Cardiac muscle cell (in vitro differentiated cells and primary cell): ENCODE data around the gene DENND4C. TPM values are rescaled to one million over a fixed set of nuclear protein-coding genes. Genes with fewer than 3 reads are reported as not detected.

Source experiments
- DNase-seq, 2 donors: peaks; one replicate each; pipeline versions ENCODE4 v3.0.0 to v3.0.0-alpha.2; 2010 to 2017; ENCODE audit warnings: low read depth in 1 of 2, low spot score in 1 of 2
- H3K27ac ChIP-seq: fragments of 200-600 bp; sonication (generic); 2 replicates; pipeline ENCODE4 v1.5.1; 2016
- H3K27me3 ChIP-seq: fragments of 200-600 bp; sonication (generic); 2 replicates; pipeline ENCODE4 v1.6.0; 2016; ENCODE audit warnings: control low read depth
- H3K36me3 ChIP-seq: fragments of 200-600 bp; sonication (generic); 2 replicates; pipeline ENCODE4 v1.5.1; 2016; ENCODE audit warnings: control low read depth
- H3K4me1 ChIP-seq: fragments of 200-600 bp; sonication (generic); 2 replicates; pipeline ENCODE4 v1.8.1; 2017; ENCODE audit warnings: low read depth, mild to moderate bottlenecking, mixed run types
- H3K4me3 ChIP-seq: fragments of 200-600 bp; sonication (generic); 2 replicates; pipeline ENCODE4 v1.5.1; 2016; ENCODE audit warnings: mild to moderate bottlenecking
- H3K9me3 ChIP-seq: fragments of 200-600 bp; sonication (generic); 2 replicates; pipeline ENCODE4 v1.5.1; 2017; ENCODE audit warnings: low read depth, mild to moderate bottlenecking, control low read depth
- CTCF ChIP-seq: IDR thresholded peaks from 2 replicates; pipeline ENCODE4 v1.5.1; 2012; ENCODE audit warnings: low read depth, mild to moderate bottlenecking, low read length
- polyA plus RNA-seq: library from polyadenylated mRNA; unstranded; fragments of >200 nt; fragmentation: Nextera tagmentation; extraction: Ambion mirVana; gene quantifications from 2 replicates; pipeline ENCODE4 v1.2.1, GENCODE V29; 2016
- total RNA-seq: library from RNA; depleted of rRNA; stranded (reverse); fragments of >200 nt; gene quantifications from 2 replicates; pipeline ENCODE4 v1.2.3, GENCODE V29; 2016

The DENND4C gene
- total and polyA plus RNA-seq, 2 experiments from 2014 or later: 19.3 to 51.0 TPM

GRCh38 chr9:19371942-19372341 is 141.4 kb downstream of the DENND4C start:
- H3K27ac ChIP-seq: peak overlapping the region; percentile 14
- no peaks in the 10 kb centered on the region for H3K27me3 ChIP-seq
- TF ChIP-seq CTCF: no peak
- H3K36me3 ChIP-seq: peaks cover 72% of the 10 kb centered on the region
- no peaks in the 10 kb centered on the region for H3K9me3 ChIP-seq
- H3K4me1 ChIP-seq: no peaks in the 10 kb centered on the region
- no peak for DNase-seq
- no peak overlapping the region for H3K4me3 ChIP-seq

- Histone ChIP-seq H3K4me3 (no peak overlapping the region), H3K27me3 (no peaks in the 10 kb centered on the region), H3K4me1 (no peaks in the 10 kb centered on the region), H3K36me3 (peaks cover 77% of the 10 kb centered on the region), H3K27ac (peak overlapping the region; percentile 14), H3K9me3 (no peaks in the 10 kb centered on the region)
- DNase-seq: no peak
- no peak for TF ChIP-seq CTCF
Measured at GRCh38 chr9:19372567-19372966, 142.1 kb downstream of the DENND4C start.

- Histone ChIP-seq H3K4me1 (no peaks in the 10 kb centered on the region), H3K27ac (peak overlapping the region; percentile 40), H3K27me3 (no peaks in the 10 kb centered on the region), H3K9me3 (no peaks in the 10 kb centered on the region), H3K36me3 (peaks cover 81% of the 10 kb centered on the region), H3K4me3 (no peak overlapping the region)
- no peak for TF ChIP-seq CTCF
- DNase-seq: no peak
Measured at GRCh38 chr9:19373527-19373926, 143.0 kb downstream of the DENND4C start.

- no peak for DNase-seq
- Histone ChIP-seq H3K4me1 (no peaks in the 10 kb centered on the region), H3K27ac (peak overlapping the region; percentile 93), H3K9me3 (no peaks in the 10 kb centered on the region), H3K27me3 (no peaks in the 10 kb centered on the region), H3K36me3 (peaks cover 73% of the 10 kb centered on the region), H3K4me3 (no peak overlapping the region)
- TF ChIP-seq CTCF: no peak
Measured at GRCh38 chr9:19375538-19375937, 145.0 kb downstream of the DENND4C start.

GRCh38 chr9:19376931-19377330 is 146.4 kb downstream of the DENND4C start:
- H3K4me1 ChIP-seq: no peaks in the 10 kb centered on the region
- H3K9me3 ChIP-seq: no peaks in the 10 kb centered on the region
- no peak for TF ChIP-seq CTCF
- no peaks in the 10 kb centered on the region for H3K27me3 ChIP-seq
- H3K4me3 ChIP-seq: no peak overlapping the region
- H3K27ac ChIP-seq: peak overlapping the region; percentile 93
- DNase-seq: no peak
- H3K36me3 ChIP-seq: peaks cover 59% of the 10 kb centered on the region

- Histone ChIP-seq H3K27me3 (no peaks in the 10 kb centered on the region), H3K4me1 (no peaks in the 10 kb centered on the region), H3K36me3 (peaks cover 49% of the 10 kb centered on the region), H3K4me3 (peak overlapping the region; percentile 72), H3K27ac (peak overlapping the region; percentile 93), H3K9me3 (no peaks in the 10 kb centered on the region)
- DNase-seq: no peak
- no peak for TF ChIP-seq CTCF
Measured at GRCh38 chr9:19378164-19378563, 147.7 kb downstream of the DENND4C start.
